ENCODE results near the gene TESK1.

Gene TESK1

GRCh38 chr9:35616681-35617459 is 11.8 kb downstream of the TESK1 start:
- Histone ChIP-seq H3K27ac (ENCODE audit: low read depth, low read length) (no peak overlapping the region), H3K36me3 (ENCODE audit: control insufficient read depth, insufficient read depth, low read length) (no peaks in the 10 kb centered on the region), H3K9ac (ENCODE audit: low read depth, low read length) (peak overlapping the region; percentile 40; the same call in 1 of the 2 replicates), H3K27me3 (ENCODE audit: control insufficient read depth, insufficient read depth, low read length) (peaks cover 25% of the 10 kb centered on the region), H3K4me3 (ENCODE audit: low read depth, low read length) (peak overlapping the region; percentile 69), H3K9me3 (ENCODE audit: control insufficient read depth, insufficient read depth, low read length) (no peaks in the 10 kb centered on the region), H3K4me1 (ENCODE audit: control insufficient read depth, insufficient read depth, low read length) (peaks cover 3% of the 10 kb centered on the region; the same call in 1 of the 2 replicates)

GRCh38 chr9:35617548-35617947 is 12.5 kb downstream of the TESK1 start:
- Histone ChIP-seq H3K27ac (ENCODE audit: low read depth, low read length) (no peak overlapping the region), H3K4me1 (ENCODE audit: control insufficient read depth, insufficient read depth, low read length) (peaks cover 3% of the 10 kb centered on the region; the same call in 1 of the 2 replicates), H3K9ac (ENCODE audit: low read depth, low read length) (0 out of 2 replicates have a peak overlapping the region, but pooled peaks have one; percentile 40), H3K9me3 (ENCODE audit: control insufficient read depth, insufficient read depth, low read length) (no peaks in the 10 kb centered on the region), H3K4me3 (ENCODE audit: low read depth, low read length) (peak overlapping the region; percentile 69), H3K36me3 (ENCODE audit: control insufficient read depth, insufficient read depth, low read length) (no peaks in the 10 kb centered on the region), H3K27me3 (ENCODE audit: control insufficient read depth, insufficient read depth, low read length) (peaks cover 25% of the 10 kb centered on the region)

- no peaks in the 10 kb centered on the region for H3K36me3 ChIP-seq (ENCODE audit: control insufficient read depth, insufficient read depth, low read length)
- H3K27ac ChIP-seq (ENCODE audit: low read depth, low read length): no peak within 1 kb of the TSS
- H3K9me3 ChIP-seq (ENCODE audit: control insufficient read depth, insufficient read depth, low read length): no peaks in the 10 kb centered on the region
- peaks cover 25% of the 10 kb centered on the region for H3K27me3 ChIP-seq (ENCODE audit: control insufficient read depth, insufficient read depth, low read length)
- peak within 1 kb of the TSS; percentile 69 for H3K4me3 ChIP-seq (ENCODE audit: low read depth, low read length)
- H3K4me1 ChIP-seq (ENCODE audit: control insufficient read depth, insufficient read depth, low read length): peaks cover 3% of the 10 kb centered on the region; the same call in 1 of the 2 replicates
- H3K9ac ChIP-seq (ENCODE audit: low read depth, low read length): peak within 1 kb of the TSS; percentile 40; the same call in 1 of the 2 replicates
These were observed 13.3 kb downstream of the TESK1 start, which contains the start of gene CD72 for GRCh38 chr9:35618325-35618727. TSS of gene CD72 (minus strand) at chr9:35618413. CDS start at chr9:35618303, 110 bp downstream.

GRCh38 chr9:35618854-35619799 is 14.1 kb downstream of the TESK1 start:
- peaks cover 3% of the 10 kb centered on the region; the same call in 1 of the 2 replicates for H3K4me1 ChIP-seq (ENCODE audit: control insufficient read depth, insufficient read depth, low read length)
- peaks cover 25% of the 10 kb centered on the region for H3K27me3 ChIP-seq (ENCODE audit: control insufficient read depth, insufficient read depth, low read length)
- no peak overlapping the region for H3K9ac ChIP-seq (ENCODE audit: low read depth, low read length)
- H3K27ac ChIP-seq (ENCODE audit: low read depth, low read length): no peak overlapping the region
- no peaks in the 10 kb centered on the region for H3K36me3 ChIP-seq (ENCODE audit: control insufficient read depth, insufficient read depth, low read length)
- no peak overlapping the region for H3K4me3 ChIP-seq (ENCODE audit: low read depth, low read length)
- no peaks in the 10 kb centered on the region for H3K9me3 ChIP-seq (ENCODE audit: control insufficient read depth, insufficient read depth, low read length)

GRCh38 chr9:35619800-35620158 is 14.7 kb downstream of the TESK1 start:
- peaks cover 3% of the 10 kb centered on the region; the same call in 1 of the 2 replicates for H3K4me1 ChIP-seq (ENCODE audit: control insufficient read depth, insufficient read depth, low read length)
- H3K4me3 ChIP-seq (ENCODE audit: low read depth, low read length): no peak overlapping the region
- no peak overlapping the region for H3K27ac ChIP-seq (ENCODE audit: low read depth, low read length)
- no peaks in the 10 kb centered on the region for H3K36me3 ChIP-seq (ENCODE audit: control insufficient read depth, insufficient read depth, low read length)
- H3K9me3 ChIP-seq (ENCODE audit: control insufficient read depth, insufficient read depth, low read length): no peaks in the 10 kb centered on the region
- H3K9ac ChIP-seq (ENCODE audit: low read depth, low read length): no peak overlapping the region
- H3K27me3 ChIP-seq (ENCODE audit: control insufficient read depth, insufficient read depth, low read length): peaks cover 25% of the 10 kb centered on the region

GRCh38 chr9:35627575-35627974 is 22.5 kb downstream of the TESK1 start:
- H3K27me3 ChIP-seq (ENCODE audit: control insufficient read depth, insufficient read depth, low read length): no peaks in the 10 kb centered on the region
- H3K9me3 ChIP-seq (ENCODE audit: control insufficient read depth, insufficient read depth, low read length): no peaks in the 10 kb centered on the region

GRCh38 chr9:35628389-35628991 is 23.4 kb downstream of the TESK1 start:
- Histone ChIP-seq H3K4me1 (ENCODE audit: control insufficient read depth, insufficient read depth, low read length) (no peaks in the 10 kb centered on the region), H3K36me3 (ENCODE audit: control insufficient read depth, insufficient read depth, low read length) (no peaks in the 10 kb centered on the region), H3K9me3 (ENCODE audit: control insufficient read depth, insufficient read depth, low read length) (no peaks in the 10 kb centered on the region), H3K4me3 (ENCODE audit: low read depth, low read length) (no peak overlapping the region), H3K9ac (ENCODE audit: low read depth, low read length) (no peak overlapping the region), H3K27me3 (ENCODE audit: control insufficient read depth, insufficient read depth, low read length) (no peaks in the 10 kb centered on the region), H3K27ac (ENCODE audit: low read depth, low read length) (no peak overlapping the region)

More at GRCh38 chr9:35627575-35627974, 22.5 kb downstream of the TESK1 start:
- no peak overlapping the region for H3K4me3 ChIP-seq (ENCODE audit: low read depth, low read length)
- no peak overlapping the region for H3K27ac ChIP-seq (ENCODE audit: low read depth, low read length)
- H3K36me3 ChIP-seq (ENCODE audit: control insufficient read depth, insufficient read depth, low read length): no peaks in the 10 kb centered on the region
- H3K9ac ChIP-seq (ENCODE audit: low read depth, low read length): no peak overlapping the region
- H3K4me1 ChIP-seq (ENCODE audit: control insufficient read depth, insufficient read depth, low read length): no peaks in the 10 kb centered on the region

GRCh38 chr9:35629597-35629996 is 24.5 kb downstream of the TESK1 start:
- no peaks in the 10 kb centered on the region for H3K9me3 ChIP-seq (ENCODE audit: control insufficient read depth, insufficient read depth, low read length)
- H3K27ac ChIP-seq (ENCODE audit: low read depth, low read length): no peak overlapping the region
- no peak overlapping the region for H3K4me3 ChIP-seq (ENCODE audit: low read depth, low read length)
- H3K4me1 ChIP-seq (ENCODE audit: control insufficient read depth, insufficient read depth, low read length): no peaks in the 10 kb centered on the region
- H3K27me3 ChIP-seq (ENCODE audit: control insufficient read depth, insufficient read depth, low read length): no peaks in the 10 kb centered on the region
- H3K9ac ChIP-seq (ENCODE audit: low read depth, low read length): no peak overlapping the region
- H3K36me3 ChIP-seq (ENCODE audit: control insufficient read depth, insufficient read depth, low read length): no peaks in the 10 kb centered on the region

- Histone ChIP-seq H3K4me3 (ENCODE audit: low read depth, low read length) (no peak overlapping the region), H3K9ac (ENCODE audit: low read depth, low read length) (no peak overlapping the region), H3K27ac (ENCODE audit: low read depth, low read length) (no peak overlapping the region)
These were observed 30.7 kb downstream of the TESK1 start for GRCh38 chr9:35635730-35636129.

GRCh38 chr9:35636135-35636876 is 31.2 kb downstream of the TESK1 start:
- Histone ChIP-seq H3K4me3 (ENCODE audit: low read depth, low read length) (no peak overlapping the region), H3K27me3 (ENCODE audit: control insufficient read depth, insufficient read depth, low read length) (no peaks in the 10 kb centered on the region)

More at GRCh38 chr9:35635730-35636129, 30.7 kb downstream of the TESK1 start:
- H3K27me3 ChIP-seq (ENCODE audit: control insufficient read depth, insufficient read depth, low read length): no peaks in the 10 kb centered on the region
- H3K4me1 ChIP-seq (ENCODE audit: control insufficient read depth, insufficient read depth, low read length): no peaks in the 10 kb centered on the region
- no peaks in the 10 kb centered on the region for H3K36me3 ChIP-seq (ENCODE audit: control insufficient read depth, insufficient read depth, low read length)
- H3K9me3 ChIP-seq (ENCODE audit: control insufficient read depth, insufficient read depth, low read length): no peaks in the 10 kb centered on the region

More at GRCh38 chr9:35636135-35636876, 31.2 kb downstream of the TESK1 start:
- Histone ChIP-seq H3K9me3 (ENCODE audit: control insufficient read depth, insufficient read depth, low read length) (no peaks in the 10 kb centered on the region), H3K9ac (ENCODE audit: low read depth, low read length) (no peak overlapping the region), H3K27ac (ENCODE audit: low read depth, low read length) (no peak overlapping the region), H3K4me1 (ENCODE audit: control insufficient read depth, insufficient read depth, low read length) (no peaks in the 10 kb centered on the region), H3K36me3 (ENCODE audit: control insufficient read depth, insufficient read depth, low read length) (no peaks in the 10 kb centered on the region)

Data from HUES48 (cell line).